EL (cell line): Measurements from ENCODE around the gene C4B.

Experiments used
- DNase-seq: peaks from one replicate; pipeline ENCODE4 v3.0.0-alpha.2; 2016

Gene C4B

GRCh38 chr6:32084780-32085179, 70.2 kb downstream of the C4B start:
- DNase-seq, result no peak
